ENCODE measurements around the gene GPR55. TPM values are rescaled to one million over a fixed set of nuclear protein-coding genes. Genes with fewer than 3 reads are reported as not detected.

Gene GPR55
- total RNA-seq, 1 experiment from 2014 or later: 0.19 TPM

GRCh38 chr2:230930149-230930780 is 5.2 kb upstream of the GPR55 start:
- POLR2A ChIA-PET (ENCODE audit: low non-redundant PET): no interaction called here
- TF ChIP-seq EZH2 (IDR thresholded peaks at IDR 0.05; ENCODE audit: borderline replicate concordance, low read depth, low read length, poor library complexity, severe bottlenecking): no peak
- no peak for TF ChIP-seq CTCF (conservative IDR thresholded peaks at IDR 0.05; ENCODE audit: low read depth, low read length)
- BruUV-seq (replicated peaks): no TSS peak

GRCh38 chr2:230929381-230930148 is 4.5 kb upstream of the GPR55 start:
- Histone ChIP-seq H3K9me3 (ENCODE audit: low read depth, low read length, poor library complexity, severe bottlenecking) (no peaks in the 10 kb centered on the region), H3K36me3 (ENCODE audit: insufficient read depth, low read length, poor library complexity, severe bottlenecking) (no peaks in the 10 kb centered on the region), H3K4me1 (ENCODE audit: insufficient read depth, low read length, poor library complexity, severe bottlenecking) (no peaks in the 10 kb centered on the region), H3K27me3 (replicated peaks; ENCODE audit: insufficient read depth, low read depth, low read length, poor library complexity) (no peaks in the 10 kb centered on the region), H3K4me3 (ENCODE audit: low read depth, low read length, poor library complexity, severe bottlenecking) (no peak overlapping the region), H3K27ac (ENCODE audit: low read depth, low read length, poor library complexity, severe bottlenecking) (no peak overlapping the region)
- no peak for TF ChIP-seq CTCF (conservative IDR thresholded peaks at IDR 0.05; ENCODE audit: low read depth, low read length)
- no peak for TF ChIP-seq EZH2 (IDR thresholded peaks at IDR 0.05; ENCODE audit: borderline replicate concordance, low read depth, low read length, poor library complexity, severe bottlenecking)
- ChIA-PET POLR2A (ENCODE audit: low non-redundant PET) (no interaction called here), CTCF (interaction anchor here (0.7 kb wide), 1 partner anchor 20 kb away, joined by 4 read pairs; no protein-coding TSS in a partner anchor)
- no peak for DNase-seq (ENCODE audit: low spot score)
- BruUV-seq (replicated peaks): no TSS peak
- intact Hi-C loops (cut with micrococcal nuclease; ENCODE audit: unreplicated experiment): no loop called here

More at GRCh38 chr2:230930149-230930780, 5.2 kb upstream of the GPR55 start:
- H3K9me3 ChIP-seq (ENCODE audit: low read depth, low read length, poor library complexity, severe bottlenecking): no peaks in the 10 kb centered on the region
- no peak for DNase-seq (ENCODE audit: low spot score)
- no peaks in the 10 kb centered on the region for H3K27me3 ChIP-seq (replicated peaks; ENCODE audit: insufficient read depth, low read depth, low read length, poor library complexity)
- no peak overlapping the region for H3K27ac ChIP-seq (ENCODE audit: low read depth, low read length, poor library complexity, severe bottlenecking)
- CTCF ChIA-PET: interaction anchor here (0.7 kb wide), 1 partner anchor 20 kb away, joined by 4 read pairs; no protein-coding TSS in a partner anchor
- intact Hi-C loops (cut with micrococcal nuclease; ENCODE audit: unreplicated experiment): no loop called here
- H3K4me3 ChIP-seq (ENCODE audit: low read depth, low read length, poor library complexity, severe bottlenecking): no peak overlapping the region
- no peaks in the 10 kb centered on the region for H3K36me3 ChIP-seq (ENCODE audit: insufficient read depth, low read length, poor library complexity, severe bottlenecking)
- H3K4me1 ChIP-seq (ENCODE audit: insufficient read depth, low read length, poor library complexity, severe bottlenecking): no peaks in the 10 kb centered on the region

GRCh38 chr2:230928701-230929380 is 3.8 kb upstream of the GPR55 start:
- H3K27me3 ChIP-seq (replicated peaks; ENCODE audit: insufficient read depth, low read depth, low read length, poor library complexity): no peaks in the 10 kb centered on the region
- no peaks in the 10 kb centered on the region for H3K9me3 ChIP-seq (ENCODE audit: low read depth, low read length, poor library complexity, severe bottlenecking)
- ChIA-PET CTCF (no interaction called here), POLR2A (ENCODE audit: low non-redundant PET) (no interaction called here)
- DNase-seq (ENCODE audit: low spot score): no peak
- H3K4me3 ChIP-seq (ENCODE audit: low read depth, low read length, poor library complexity, severe bottlenecking): no peak overlapping the region
- H3K4me1 ChIP-seq (ENCODE audit: insufficient read depth, low read length, poor library complexity, severe bottlenecking): no peaks in the 10 kb centered on the region
- H3K36me3 ChIP-seq (ENCODE audit: insufficient read depth, low read length, poor library complexity, severe bottlenecking): no peaks in the 10 kb centered on the region
- no TSS peak for BruUV-seq (replicated peaks)
- intact Hi-C loops (cut with micrococcal nuclease; ENCODE audit: unreplicated experiment): no loop called here
- no peak for TF ChIP-seq EZH2 (IDR thresholded peaks at IDR 0.05; ENCODE audit: borderline replicate concordance, low read depth, low read length, poor library complexity, severe bottlenecking)
- TF ChIP-seq CTCF (conservative IDR thresholded peaks at IDR 0.05; ENCODE audit: low read depth, low read length): no peak
- H3K27ac ChIP-seq (ENCODE audit: low read depth, low read length, poor library complexity, severe bottlenecking): no peak overlapping the region

Data from A673 (cell line).